Endothelial cell of umbilical vein (primary cell): ENCODE measurements around the gene FZD10. TPM values are rescaled to one million over a fixed set of nuclear protein-coding genes. Genes with fewer than 3 reads are reported as not detected.

ENCODE experiments used
- BruUV-seq: library from RNA; stranded (reverse); fragments of 400-500 nt; replicated peaks from 2 replicates; lab custom pipeline; 2021; lab: Mats Ljungman, UMichigan
- CTCF ChIA-PET: fragments of 300-600, 350-600 bp; sonication (Branson Sonifier 250); formaldehyde crosslinking; loops from one replicate; lab custom pipeline; 2021; ENCODE audit warnings: antibody characterized with exemption, inconsistent platforms; lab: Charles Lee
- POLR2A ChIA-PET: fragments of 300-600, 350-600 bp; sonication (Branson Sonifier 250); formaldehyde crosslinking; loops from one replicate; lab custom pipeline; 2021; ENCODE audit warnings: antibody characterized with exemption, inconsistent platforms; lab: Charles Lee
- DNase-seq: peaks from one replicate; pipeline ENCODE4 v3.0.0-alpha.2; 2011; ENCODE audit warnings: low read depth, low spot score
- FAIRE-seq: peaks from 2 replicates; lab custom pipeline; 2011; peaks lifted over from hg19 to GRCh38; lab: Jason Lieb, UNC
- H2AFZ ChIP-seq: 2 replicates; pipeline ENCODE4 v1.6.0; 2012; ENCODE audit warnings: low read depth, low read length, control low read depth, inconsistent platforms
- H3K27ac ChIP-seq: 2 replicates; pipeline ENCODE4 v1.5.1; 2011; ENCODE audit warnings: low read depth, mild to moderate bottlenecking, control low read depth, low read length, moderate library complexity; ENCODE audit not compliant: insufficient read depth
- H3K27me3 ChIP-seq, 2 experiments: 2 replicates each; pipeline versions ENCODE4 v1.6.0 to v1.6.1; 2011; ENCODE audit warnings: low read length in 2 of 2, mixed read lengths in 1 of 2; ENCODE audit not compliant: control insufficient read depth in 2 of 2, insufficient read depth in 2 of 2
- H3K36me3 ChIP-seq, 2 experiments: 2 replicates in 1 of 2; 3 replicates in 1 of 2; pipeline ENCODE4 v1.5.1; 2011; ENCODE audit warnings: low read length in 2 of 2, mild to moderate bottlenecking in 1 of 2, moderate library complexity in 1 of 2; ENCODE audit not compliant: control insufficient read depth in 2 of 2, insufficient read depth in 2 of 2; ENCODE audit errors: extremely low read depth in 1 of 2
- H3K4me1 ChIP-seq: 3 replicates; pipeline ENCODE4 v1.5.1; 2011; ENCODE audit warnings: mild to moderate bottlenecking, low read length; ENCODE audit not compliant: control insufficient read depth, insufficient read depth; ENCODE audit errors: extremely low read depth
- H3K4me2 ChIP-seq: 2 replicates; pipeline ENCODE4 v1.6.1; 2011; ENCODE audit warnings: low read length, control low read depth, mixed read lengths; ENCODE audit not compliant: insufficient read depth
- H3K4me3 ChIP-seq, 3 experiments: fragments of 200-600 bp in 1 of 3; sonication (generic), shearing (Covaris generic) in 1 of 3; replicated peaks in 1 of 3; 2 replicates each; pipeline ENCODE4 v1.5.1; 2011 to 2016; ENCODE audit warnings: control low read depth in 3 of 3, low read length in 3 of 3, mild to moderate bottlenecking in 2 of 3, inconsistent platforms in 1 of 3, low read depth in 1 of 3, moderate library complexity in 1 of 3; ENCODE audit not compliant: insufficient read depth in 1 of 3
- H3K79me2 ChIP-seq: 2 replicates; pipeline ENCODE4 v1.6.0; 2012; ENCODE audit warnings: low read length, inconsistent platforms; ENCODE audit not compliant: control insufficient read depth, insufficient read depth
- H3K9ac ChIP-seq: replicated peaks from 2 replicates; pipeline ENCODE3; 2011; ENCODE audit warnings: low read length, control low read depth; ENCODE audit not compliant: insufficient read depth; ENCODE audit errors: extremely low read depth
- H3K9me1 ChIP-seq: replicated peaks from 3 replicates; pipeline ENCODE4 v1.6.0; 2011; ENCODE audit warnings: mild to moderate bottlenecking, low read length; ENCODE audit not compliant: control insufficient read depth, insufficient read depth; ENCODE audit errors: extremely low read depth
- H3K9me3 ChIP-seq: replicated peaks from 2 replicates; pipeline ENCODE4 v1.5.1; 2012; ENCODE audit warnings: low read length, inconsistent platforms; ENCODE audit not compliant: control insufficient read depth, insufficient read depth
- H4K20me1 ChIP-seq: replicated peaks from 2 replicates; pipeline ENCODE3; 2011; ENCODE audit warnings: mild to moderate bottlenecking, low read length; ENCODE audit not compliant: control insufficient read depth, insufficient read depth; ENCODE audit errors: extremely low read depth
- CTCF ChIP-seq, 2 donors: IDR thresholded peaks; 1 replicate in 1 of 2; 2 replicates in 1 of 2; pipeline ENCODE4 v1.5.1; 2011; ENCODE audit warnings: low read length in 2 of 2, mild to moderate bottlenecking in 2 of 2, moderate library complexity in 2 of 2, control low read depth in 1 of 2, inconsistent platforms in 1 of 2, low read depth in 1 of 2; ENCODE audit not compliant: insufficient read depth in 1 of 2; ENCODE audit errors: extremely low read depth in 1 of 2
- EZH2 ChIP-seq: IDR thresholded peaks from 2 replicates; pipeline ENCODE4 v1.6.1; 2012; ENCODE audit warnings: borderline replicate concordance, low read depth, mild to moderate bottlenecking, moderate library complexity, low read length, inconsistent platforms; ENCODE audit not compliant: severe bottlenecking
- FOS ChIP-seq: IDR thresholded peaks from 2 replicates; pipeline ENCODE4 v1.6.1; 2011; ENCODE audit warnings: mild to moderate bottlenecking, low read length, moderate library complexity, borderline replicate concordance; ENCODE audit not compliant: insufficient read depth
- GATA2 ChIP-seq: IDR thresholded peaks from 2 replicates; pipeline ENCODE4 v1.7.0; 2011; ENCODE audit warnings: low read depth, mild to moderate bottlenecking, moderate library complexity, mixed read lengths, low read length; ENCODE audit not compliant: insufficient read length, insufficient read depth
- JUN ChIP-seq: IDR thresholded peaks from 2 replicates; pipeline ENCODE4 v1.6.1; 2011; ENCODE audit warnings: borderline replicate concordance, low read depth; ENCODE audit not compliant: insufficient read length, insufficient read depth
- MAX ChIP-seq: IDR thresholded peaks from 2 replicates; pipeline ENCODE4 v1.6.1; 2011; ENCODE audit not compliant: insufficient read depth, insufficient read length
- MYC ChIP-seq: IDR thresholded peaks from one replicate; pipeline ENCODE4 v1.6.1; 2011; ENCODE audit warnings: mild to moderate bottlenecking, low read depth, low read length
- POLR2A ChIP-seq: IDR thresholded peaks from 2 replicates; pipeline ENCODE4 v1.6.1; 2012; ENCODE audit warnings: low read depth, mild to moderate bottlenecking, control low read depth, low read length
- POLR2AphosphoS5 ChIP-seq: IDR thresholded peaks from 2 replicates; pipeline ENCODE4 v1.6.1; 2012; ENCODE audit warnings: low read depth, mild to moderate bottlenecking, control low read depth, low read length, moderate library complexity; ENCODE audit not compliant: insufficient read depth
- dilution Hi-C: fragments of 300-500 bp; cut with MboI; formaldehyde crosslinking; loops from one replicate; pipeline ENCODE4 v1.15.0; 2019; ENCODE audit warnings: low sequenced_read_pairs; ENCODE audit not compliant: extremely low pct_ligation_motif_present
- intact Hi-C: fragments of 100-400 bp; cut with micrococcal nuclease; formaldehyde crosslinking; loops from one replicate; pipeline ENCODE4 v1.10.0; 2022
- polyA plus RNA-seq, 4 experiments: library from polyadenylated mRNA; depleted of rRNA in 3 of 4; stranded (reverse) in 3 of 4; unstranded in 1 of 4; fragments of >200 nt; gene quantifications; 2 replicates each; pipeline versions ENCODE4 v1.2.1 to v1.2.3, GENCODE V29; 2011 to 2012; ENCODE audit warnings: missing spikeins in 1 of 4
- total RNA-seq: library from RNA; stranded (reverse); gene quantifications from 2 replicates; pipeline ENCODE4 v1.2.3, GENCODE V29; 2021

The FZD10 gene
- total and polyA plus RNA-seq, 2 donors (not counting 3 experiments of a cell fraction or from before 2014, with no cell fraction given): not detected

DNA sequence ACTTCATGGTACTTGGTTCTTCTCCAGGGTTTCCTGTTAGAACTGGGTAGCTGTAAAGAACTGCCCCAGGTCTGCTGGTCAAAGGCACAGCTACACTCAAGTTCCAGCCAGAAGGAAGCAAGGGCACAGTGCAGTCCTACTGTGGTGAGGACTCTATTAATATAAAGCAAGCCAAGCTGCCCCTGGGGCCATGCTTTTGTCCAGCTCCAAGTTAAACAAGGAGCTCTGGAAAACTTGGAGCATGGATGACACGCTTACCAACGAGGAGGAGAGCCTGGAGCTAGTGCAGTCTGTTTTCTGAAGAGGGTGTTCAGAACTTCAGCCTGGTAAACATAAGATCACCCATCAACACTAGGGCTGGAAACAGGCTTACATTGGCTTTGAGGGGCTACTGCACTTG, 4.0 kb downstream of the FZD10 start:
- intact Hi-C loops (no loop called here), dilution Hi-C loops (no loop called here)
- H3K27ac ChIP-seq: no peak overlapping the region
- no peak overlapping the region for H3K4me2 ChIP-seq
- H3K9ac ChIP-seq: no peak overlapping the region
- FAIRE-seq (no peak), DNase-seq (no peak)
- no TSS peak for BruUV-seq
- TF ChIP-seq JUN: no peak
- TF ChIP-seq MAX: no peak
- no peak for TF ChIP-seq MYC
- no peak for TF ChIP-seq POLR2A
- TF ChIP-seq POLR2AphosphoS5: no peak
- no peak for TF ChIP-seq GATA2
- no peak for TF ChIP-seq FOS
- TF ChIP-seq EZH2: no peak
- no peak for TF ChIP-seq CTCF (IDR thresholded peaks at IDR 0.05; ENCODE audit: extremely low read depth in 1 of 2, insufficient read depth in 1 of 2, low read depth in 1 of 2, low read length in 2 of 2)
- ChIA-PET POLR2A (no interaction called here), CTCF (no interaction called here)
- peaks cover 8 to 13% of the 10 kb centered on the region in 2 experiments for H3K27me3 ChIP-seq
- no peaks in the 10 kb centered on the region for H3K9me3 ChIP-seq
- H3K4me1 ChIP-seq: no peaks in the 10 kb centered on the region
- H3K4me3 ChIP-seq: no peak overlapping the region
- no peaks in the 10 kb centered on the region for H4K20me1 ChIP-seq
- H2AFZ ChIP-seq: no peak overlapping the region
- no peaks in the 10 kb centered on the region for H3K9me1 ChIP-seq
- no peaks in the 10 kb centered on the region for H3K36me3 ChIP-seq
- no peaks in the 10 kb centered on the region for H3K79me2 ChIP-seq
